K562 (cell line): ENCODE measurements around the gene FMN2. TPM values are rescaled to one million over a fixed set of nuclear protein-coding genes. Genes with fewer than 3 reads are reported as not detected.

Experiments
- ATAC-seq: fragments of 200-7000 bp; cut with Tn5 transposase; 3 replicates; pipeline ENCODE4 v1.9.1; 2020; ENCODE audit warnings: moderate library complexity
- BruUV-seq: library from RNA; stranded (reverse); fragments of 400-500 nt; replicated peaks from 2 replicates; lab custom pipeline; 2021; lab: Mats Ljungman, UMichigan
- CTCF ChIA-PET: fragments of 300-600 bp; formaldehyde crosslinking; extraction: SDS; loops from one replicate; lab custom pipeline; 2021; ENCODE audit warnings: low intra/inter-chr PET ratio; lab: Yijun Ruan, JAX
- POLR2A ChIA-PET: fragments of 300-600, 350-650 bp; sonication (Branson Sonifier 250); formaldehyde crosslinking; extraction: SDS; loops from one replicate; lab custom pipeline; 2021; ENCODE audit warnings: antibody characterized with exemption, inconsistent platforms; lab: Yijun Ruan, JAX
- DNase-seq, 4 experiments: peaks; one replicate each; pipeline versions ENCODE4 v3.0.0 to v3.0.0-alpha.2; 2011 to 2018; ENCODE audit warnings: low spot score in 3 of 4, mixed read lengths in 3 of 4; ENCODE audit errors: extremely low read depth in 1 of 4
- FAIRE-seq: peaks from 2 replicates; lab custom pipeline; 2011; peaks lifted over from hg19 to GRCh38; lab: Jason Lieb, UNC
- H2AFZ ChIP-seq: 2 replicates; pipeline ENCODE4 v1.6.0; 2011; ENCODE audit warnings: low read depth, low read length, control low read depth, inconsistent platforms
- H3K27ac ChIP-seq: fragments of 200-600 bp; 3 replicates; pipeline ENCODE4 v1.8.0; 2011; ENCODE audit warnings: low read depth, mild to moderate bottlenecking, control low read depth, inconsistent platforms, low read length, moderate library complexity, mixed read lengths; ENCODE audit errors: extremely low read depth
- H3K27me3 ChIP-seq, 2 experiments: fragments of 300-600 bp in 1 of 2; 2 replicates in 1 of 2; 3 replicates in 1 of 2; pipeline versions ENCODE4 v1.6.0 to v1.8.0; 2011; ENCODE audit warnings: inconsistent platforms in 2 of 2, low read length in 2 of 2, mild to moderate bottlenecking in 1 of 2, mixed read lengths in 1 of 2, moderate library complexity in 1 of 2; ENCODE audit not compliant: control insufficient read depth in 2 of 2, insufficient read depth in 2 of 2
- H3K36me3 ChIP-seq: fragments of 300-600 bp; 3 replicates; pipeline ENCODE4 v1.8.0; 2011; ENCODE audit warnings: mild to moderate bottlenecking, low read length, inconsistent platforms; ENCODE audit not compliant: control insufficient read depth, insufficient read depth
- H3K4me1 ChIP-seq, 2 experiments: fragments of 200-600 bp in 1 of 2; replicated peaks in 1 of 2; 2 replicates in 1 of 2; 3 replicates in 1 of 2; pipeline versions ENCODE4 v1.5.1 to v1.8.0; 2011; ENCODE audit warnings: inconsistent platforms in 2 of 2, low read length in 2 of 2, mild to moderate bottlenecking in 1 of 2, mixed read lengths in 1 of 2, moderate library complexity in 1 of 2; ENCODE audit not compliant: control insufficient read depth in 2 of 2, insufficient read depth in 2 of 2
- H3K4me2 ChIP-seq: 2 replicates; pipeline ENCODE4 v1.6.1; 2011; ENCODE audit warnings: low read length, control low read depth, inconsistent platforms, mixed read lengths; ENCODE audit not compliant: insufficient read depth
- H3K4me3 ChIP-seq: fragments of 200-600 bp; sonication (generic), shearing (Covaris generic); 2 replicates; pipeline ENCODE4 v1.5.1; 2016; ENCODE audit warnings: control low read depth, inconsistent platforms
- H3K79me2 ChIP-seq: fragments of 200-600 bp; 3 replicates; pipeline ENCODE4 v1.8.0; 2011; ENCODE audit warnings: low read length, inconsistent platforms; ENCODE audit not compliant: control insufficient read depth, insufficient read depth
- H3K9ac ChIP-seq, 2 experiments: 2 replicates each; pipeline versions ENCODE4 v1.6.0 to v1.6.1; 2011; ENCODE audit warnings: low read depth in 2 of 2, low read length in 2 of 2, control low read depth in 1 of 2, inconsistent platforms in 1 of 2, mild to moderate bottlenecking in 1 of 2, mixed read lengths in 1 of 2; ENCODE audit not compliant: insufficient read depth in 1 of 2
- H3K9me1 ChIP-seq: one replicate; pipeline ENCODE4 v1.6.0; 2011; ENCODE audit warnings: inconsistent platforms, mild to moderate bottlenecking, low read length, moderate library complexity; ENCODE audit not compliant: control insufficient read depth, insufficient read depth
- H3K9me3 ChIP-seq: replicated peaks from 2 replicates; pipeline ENCODE4 v1.5.1; 2011; ENCODE audit warnings: low read depth, low read length, inconsistent platforms; ENCODE audit not compliant: control insufficient read depth, insufficient read depth
- H4K20me1 ChIP-seq: replicated peaks from 2 replicates; pipeline ENCODE4 v1.6.1; 2011; ENCODE audit warnings: low read length, inconsistent platforms, mixed read lengths; ENCODE audit not compliant: control insufficient read depth, insufficient read depth
- BRD9 ChIP-seq: fragments of 450-650 bp; IDR thresholded peaks from 2 replicates; pipeline ENCODE4 v1.6.1; 2018; ENCODE audit warnings: low read depth; ENCODE audit not compliant: partially characterized antibody
- CEBPB ChIP-seq: fragments of 450-650 bp; IDR thresholded peaks from 2 replicates; pipeline ENCODE4 v1.6.1; 2016; ENCODE audit warnings: missing genetic modification characterization, missing compliant biosample characterization
- CXXC5 ChIP-seq: fragments of 250-450 bp; sonication (Bioruptor Pico); IDR thresholded peaks from 2 replicates; pipeline ENCODE4 v1.8.0; 2022; ENCODE audit warnings: inconsistent platforms, mild to moderate bottlenecking, moderate library complexity
- LEF1 ChIP-seq: fragments of 450-650 bp; IDR thresholded peaks from 2 replicates; pipeline ENCODE4 v1.6.1; 2016; ENCODE audit warnings: mild to moderate bottlenecking
- PML ChIP-seq: IDR thresholded peaks from 2 replicates; pipeline ENCODE4 v1.6.1; 2012; ENCODE audit warnings: low read length, inconsistent platforms
- POLR3A ChIP-seq: IDR thresholded peaks from 2 replicates; pipeline ENCODE4 v1.6.1; 2011; ENCODE audit warnings: borderline replicate concordance, mild to moderate bottlenecking, moderate library complexity; ENCODE audit not compliant: insufficient read length, insufficient read depth; ENCODE audit errors: extremely low read depth
- POLR3G ChIP-seq: IDR thresholded peaks from 2 replicates; pipeline ENCODE4 v1.6.1; 2011; ENCODE audit not compliant: insufficient read length, insufficient replicate concordance; ENCODE audit errors: extremely low read depth
- RB1 ChIP-seq: fragments of 450-650 bp; IDR thresholded peaks from 2 replicates; pipeline ENCODE4 v1.6.1; 2017; ENCODE audit warnings: low read depth, mild to moderate bottlenecking
- RUNX1 ChIP-seq: sonication (generic); IDR thresholded peaks from 2 replicates; pipeline ENCODE4 v1.6.1; 2016; ENCODE audit warnings: antibody characterized with exemption, low read depth
- ZBTB1 ChIP-seq: sonication (generic); formaldehyde crosslinking; IDR thresholded peaks from 2 replicates; pipeline ENCODE4 v1.8.1; 2023; ENCODE audit warnings: missing genetic modification reagents, low read depth, mild to moderate bottlenecking, borderline replicate concordance
- ZNF143 ChIP-seq: sonication (generic); formaldehyde crosslinking; IDR thresholded peaks from 2 replicates; pipeline ENCODE4 v1.9.0; 2022; ENCODE audit warnings: mild to moderate bottlenecking, missing genetic modification reagents
- WGBS: fragments of 100-300 bp; shearing (Covaris generic); methylation state at CpG from one replicate; pipeline ENCODE4 v1.1.6; 2016; ENCODE audit warnings: low coverage, mixed read lengths; ENCODE audit not compliant: insufficient coverage; ENCODE audit errors: missing lambda C conversion rate; 5-methylcytosine and 5-hydroxymethylcytosine counted together
- in situ Hi-C: fragments of 300-500 bp; cut with MboI; formaldehyde crosslinking; loops from 4 replicates; pipeline ENCODE4 v1.15.0; 2018; ENCODE audit warnings: inconsistent platforms, mixed read lengths
- intact Hi-C: fragments of 100-400 bp; cut with micrococcal nuclease; formaldehyde crosslinking; loops from 2 replicates; pipeline ENCODE4 v1.14.2; 2022
- polyA plus RNA-seq, 8 experiments: library from polyadenylated mRNA; depleted of rRNA in 4 of 8; stranded (reverse) in 5 of 8; unstranded in 3 of 8; fragments of >200 nt; fragmentation: Nextera tagmentation in 2 of 8; fragmentation: Illumina TruSeq in 1 of 8; extraction: Ambion mirVana in 2 of 8; extraction: Trizol in 1 of 8; gene quantifications; 2 replicates each; pipeline versions ENCODE4 v1.2.1 to v1.2.3, GENCODE V29; 2011 to 2014; ENCODE audit warnings: inconsistent platforms in 1 of 8, missing spikeins in 1 of 8
- total RNA-seq, 7 experiments: library from RNA; depleted of rRNA in 6 of 7; stranded (reverse); fragments of >200 nt in 6 of 7; fragmentation: Illumina TruSeq in 2 of 7; extraction: Trizol in 2 of 7; gene quantifications; 2 replicates each; pipeline versions ENCODE4 v1.2.1 to v1.2.3, GENCODE V29; 2011 to 2021; ENCODE audit warnings: low replicate concordance in 1 of 7
- TF ChIP-seq, protein P1 (sequence below), 2 experiments: fragments of 150-350 bp in 1 of 2; IDR thresholded peaks; 2 replicates each; pipeline ENCODE4 v1.6.1; 2012 to 2016; ENCODE audit warnings: low read depth in 2 of 2, low read length in 2 of 2, mild to moderate bottlenecking in 1 of 2, moderate library complexity in 1 of 2
- TF ChIP-seq, protein P2 (sequence below), 2 experiments: fragments of 450-650 bp; IDR thresholded peaks; 2 replicates each; pipeline ENCODE4 v1.6.1; 2016
- TF ChIP-seq, protein P3 (sequence below): fragments of 450-650 bp; formaldehyde crosslinking; IDR thresholded peaks from 2 replicates; pipeline ENCODE4 v1.4.0; 2020; ENCODE audit warnings: mild to moderate bottlenecking, moderate library complexity
- TF ChIP-seq, protein P4 (sequence below): fragments of 250-450 bp; sonication (Bioruptor Pico); IDR thresholded peaks from 2 replicates; pipeline ENCODE4 v1.5.1; 2021; ENCODE audit warnings: mild to moderate bottlenecking

Gene FMN2
- total and polyA plus RNA-seq, 9 of the 15 experiments (the other 6 are each of a cell fraction or from before 2014, with no cell fraction given) = 0.15 to 0.45 (median 0.16) TPM; not detected in 3

DNA sequence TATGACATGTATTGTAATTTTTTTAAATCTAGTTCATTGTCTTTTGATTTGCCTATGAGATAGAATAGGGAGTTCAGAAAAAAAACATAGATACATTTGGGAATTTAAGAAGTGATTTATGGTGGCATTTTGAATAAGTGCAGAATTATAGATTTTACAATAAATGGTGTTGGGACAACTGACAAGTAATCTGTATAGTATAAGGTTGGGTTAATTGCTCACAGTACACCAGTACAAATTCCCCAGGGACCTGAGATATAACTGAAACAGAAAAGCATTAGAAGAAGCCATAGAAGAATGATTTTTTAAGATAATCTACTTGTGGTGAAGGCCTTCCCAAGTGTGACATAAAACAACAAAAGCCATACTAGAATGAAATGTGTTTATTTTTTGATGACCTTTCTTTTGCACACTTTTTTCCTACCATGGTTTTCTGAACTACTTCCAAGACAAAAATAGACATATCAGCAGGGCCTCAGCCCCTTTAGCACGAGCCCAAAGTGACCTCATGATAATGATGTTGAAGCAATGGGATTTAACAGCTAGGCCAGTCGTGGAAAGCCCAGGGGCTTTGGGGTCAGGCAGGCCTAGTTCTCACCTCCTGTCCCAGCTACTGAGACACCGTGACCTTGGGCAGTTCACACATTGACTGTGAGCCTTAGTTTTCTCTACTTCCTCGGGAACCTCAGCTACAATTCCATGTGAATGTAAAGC lies 432.8 kb downstream of the FMN2 start:
- no peaks in the 10 kb centered on the region; the same call in 1 of the 2 replicates for H3K9me3 ChIP-seq
- H3K4me1 ChIP-seq = no peaks in the 10 kb centered on the region
- ATAC-seq (no peak), DNase-seq (no peak), FAIRE-seq (no peak)
- no TSS peak for BruUV-seq
- no peak overlapping the region for H3K27ac ChIP-seq
- H3K4me3 ChIP-seq = no peak overlapping the region
- in situ Hi-C loops = no loop called here
- H3K9me1 ChIP-seq = no peaks in the 10 kb centered on the region
- H3K27me3 ChIP-seq = no peaks in the 10 kb centered on the region
- no peak overlapping the region for H2AFZ ChIP-seq
- ChIA-PET POLR2A (no interaction called here), CTCF (no interaction called here)
- no peak overlapping the region for H3K4me2 ChIP-seq
- H3K36me3 ChIP-seq = no peaks in the 10 kb centered on the region
- H4K20me1 ChIP-seq = no peaks in the 10 kb centered on the region
- H3K9ac ChIP-seq = no peak overlapping the region
- WGBS = 2% methylated on average over 4 of the region's 4 CpGs
- intact Hi-C loops = no loop called here
- H3K79me2 ChIP-seq = no peaks in the 10 kb centered on the region
- TF ChIP-seq ZBTB1 (CRISPR knock-in tag) (no peak), PML (no peak), RB1 (no peak), POLR3A (no peak), RUNX1 (no peak), POLR3G (no peak), LEF1 (no peak), BRD9 (no peak), ZNF143 (CRISPR knock-in tag) (no peak), CEBPB (tag) (no peak), CXXC5 (CRISPR knock-in tag) (no peak)
- TF ChIP-seq, protein P1, sequence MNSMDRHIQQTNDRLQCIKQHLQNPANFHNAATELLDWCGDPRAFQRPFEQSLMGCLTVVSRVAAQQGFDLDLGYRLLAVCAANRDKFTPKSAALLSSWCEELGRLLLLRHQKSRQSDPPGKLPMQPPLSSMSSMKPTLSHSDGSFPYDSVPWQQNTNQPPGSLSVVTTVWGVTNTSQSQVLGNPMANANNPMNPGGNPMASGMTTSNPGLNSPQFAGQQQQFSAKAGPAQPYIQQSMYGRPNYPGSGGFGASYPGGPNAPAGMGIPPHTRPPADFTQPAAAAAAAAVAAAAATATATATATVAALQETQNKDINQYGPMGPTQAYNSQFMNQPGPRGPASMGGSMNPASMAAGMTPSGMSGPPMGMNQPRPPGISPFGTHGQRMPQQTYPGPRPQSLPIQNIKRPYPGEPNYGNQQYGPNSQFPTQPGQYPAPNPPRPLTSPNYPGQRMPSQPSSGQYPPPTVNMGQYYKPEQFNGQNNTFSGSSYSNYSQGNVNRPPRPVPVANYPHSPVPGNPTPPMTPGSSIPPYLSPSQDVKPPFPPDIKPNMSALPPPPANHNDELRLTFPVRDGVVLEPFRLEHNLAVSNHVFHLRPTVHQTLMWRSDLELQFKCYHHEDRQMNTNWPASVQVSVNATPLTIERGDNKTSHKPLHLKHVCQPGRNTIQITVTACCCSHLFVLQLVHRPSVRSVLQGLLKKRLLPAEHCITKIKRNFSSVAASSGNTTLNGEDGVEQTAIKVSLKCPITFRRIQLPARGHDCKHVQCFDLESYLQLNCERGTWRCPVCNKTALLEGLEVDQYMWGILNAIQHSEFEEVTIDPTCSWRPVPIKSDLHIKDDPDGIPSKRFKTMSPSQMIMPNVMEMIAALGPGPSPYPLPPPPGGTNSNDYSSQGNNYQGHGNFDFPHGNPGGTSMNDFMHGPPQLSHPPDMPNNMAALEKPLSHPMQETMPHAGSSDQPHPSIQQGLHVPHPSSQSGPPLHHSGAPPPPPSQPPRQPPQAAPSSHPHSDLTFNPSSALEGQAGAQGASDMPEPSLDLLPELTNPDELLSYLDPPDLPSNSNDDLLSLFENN (IDR thresholded peaks at IDR 0.05; ENCODE audit: low read depth in 2 of 2, low read length in 2 of 2) = no peak
- TF ChIP-seq, protein P2, sequence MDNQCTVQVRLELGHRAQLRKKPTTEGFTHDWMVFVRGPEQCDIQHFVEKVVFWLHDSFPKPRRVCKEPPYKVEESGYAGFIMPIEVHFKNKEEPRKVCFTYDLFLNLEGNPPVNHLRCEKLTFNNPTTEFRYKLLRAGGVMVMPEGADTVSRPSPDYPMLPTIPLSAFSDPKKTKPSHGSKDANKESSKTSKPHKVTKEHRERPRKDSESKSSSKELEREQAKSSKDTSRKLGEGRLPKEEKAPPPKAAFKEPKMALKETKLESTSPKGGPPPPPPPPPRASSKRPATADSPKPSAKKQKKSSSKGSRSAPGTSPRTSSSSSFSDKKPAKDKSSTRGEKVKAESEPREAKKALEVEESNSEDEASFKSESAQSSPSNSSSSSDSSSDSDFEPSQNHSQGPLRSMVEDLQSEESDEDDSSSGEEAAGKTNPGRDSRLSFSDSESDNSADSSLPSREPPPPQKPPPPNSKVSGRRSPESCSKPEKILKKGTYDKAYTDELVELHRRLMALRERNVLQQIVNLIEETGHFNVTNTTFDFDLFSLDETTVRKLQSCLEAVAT (IDR thresholded peaks at IDR 0.05) = no peak
- TF ChIP-seq, protein P3, sequence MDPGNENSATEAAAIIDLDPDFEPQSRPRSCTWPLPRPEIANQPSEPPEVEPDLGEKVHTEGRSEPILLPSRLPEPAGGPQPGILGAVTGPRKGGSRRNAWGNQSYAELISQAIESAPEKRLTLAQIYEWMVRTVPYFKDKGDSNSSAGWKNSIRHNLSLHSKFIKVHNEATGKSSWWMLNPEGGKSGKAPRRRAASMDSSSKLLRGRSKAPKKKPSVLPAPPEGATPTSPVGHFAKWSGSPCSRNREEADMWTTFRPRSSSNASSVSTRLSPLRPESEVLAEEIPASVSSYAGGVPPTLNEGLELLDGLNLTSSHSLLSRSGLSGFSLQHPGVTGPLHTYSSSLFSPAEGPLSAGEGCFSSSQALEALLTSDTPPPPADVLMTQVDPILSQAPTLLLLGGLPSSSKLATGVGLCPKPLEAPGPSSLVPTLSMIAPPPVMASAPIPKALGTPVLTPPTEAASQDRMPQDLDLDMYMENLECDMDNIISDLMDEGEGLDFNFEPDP = no peak
- TF ChIP-seq, protein P4, sequence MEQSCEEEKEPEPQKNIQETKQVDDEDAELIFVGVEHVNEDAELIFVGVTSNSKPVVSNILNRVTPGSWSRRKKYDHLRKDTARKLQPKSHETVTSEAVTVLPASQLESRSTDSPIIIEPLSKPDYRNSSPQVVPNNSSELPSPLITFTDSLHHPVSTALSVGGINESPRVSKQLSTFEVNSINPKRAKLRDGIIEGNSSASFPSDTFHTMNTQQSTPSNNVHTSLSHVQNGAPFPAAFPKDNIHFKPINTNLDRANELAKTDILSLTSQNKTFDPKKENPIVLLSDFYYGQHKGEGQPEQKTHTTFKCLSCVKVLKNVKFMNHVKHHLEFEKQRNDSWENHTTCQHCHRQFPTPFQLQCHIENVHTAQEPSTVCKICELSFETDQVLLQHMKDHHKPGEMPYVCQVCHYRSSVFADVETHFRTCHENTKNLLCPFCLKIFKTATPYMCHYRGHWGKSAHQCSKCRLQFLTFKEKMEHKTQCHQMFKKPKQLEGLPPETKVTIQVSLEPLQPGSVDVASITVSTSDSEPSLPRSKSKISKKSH (CRISPR knock-in tag) = no peak
